Kidney epithelial cell (primary cell): ENCODE data around the gene CD1E. TPM values are rescaled to one million over a fixed set of nuclear protein-coding genes. Genes with fewer than 3 reads are reported as not detected.

ENCODE experiments used
- DNase-seq: peaks from one replicate; pipeline ENCODE4 v3.0.0-alpha.2; 2010; ENCODE audit warnings: low read depth
- H3K27me3 ChIP-seq: 2 replicates; pipeline ENCODE4 v1.6.0; 2011; ENCODE audit warnings: low read length; ENCODE audit not compliant: control insufficient read depth, insufficient read depth
- H3K36me3 ChIP-seq: 2 replicates; pipeline ENCODE4 v1.5.1; 2011; ENCODE audit warnings: low read length; ENCODE audit not compliant: control insufficient read depth, insufficient read depth
- H3K4me3 ChIP-seq: 2 replicates; pipeline ENCODE4 v1.5.1; 2011; ENCODE audit warnings: low read depth, mild to moderate bottlenecking, control low read depth, low read length
- total RNA-seq: library from RNA; depleted of rRNA; stranded (reverse); fragments of >200 nt; gene quantifications from 2 replicates; pipeline ENCODE4 v1.2.3, GENCODE V29; 2015
- TF ChIP-seq, protein P1 (sequence below): IDR thresholded peaks from 2 replicates; pipeline ENCODE4 v1.5.1; 2011; ENCODE audit warnings: mild to moderate bottlenecking, moderate library complexity, low read length, control low read depth, inconsistent platforms; ENCODE audit not compliant: insufficient read depth, poor library complexity, severe bottlenecking

The CD1E gene
- total RNA-seq, 1 donor from 2014 or later, result not detected

DNA sequence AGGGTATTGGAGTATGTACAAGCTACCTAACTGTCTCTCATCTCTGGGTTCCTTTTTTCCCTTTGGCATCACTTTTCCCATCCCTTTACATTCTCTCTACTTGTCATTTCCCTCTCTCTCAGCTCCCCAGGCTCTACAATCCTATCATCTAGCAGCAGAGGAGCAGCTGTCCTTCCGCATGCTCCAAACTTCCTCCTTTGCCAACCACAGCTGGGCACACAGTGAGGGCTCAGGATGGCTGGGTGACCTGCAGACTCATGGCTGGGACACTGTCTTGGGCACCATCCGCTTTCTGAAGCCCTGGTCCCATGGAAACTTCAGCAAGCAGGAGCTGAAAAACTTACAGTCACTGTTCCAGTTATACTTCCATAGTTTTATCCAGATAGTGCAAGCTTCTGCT, 561 bp downstream of the CD1E start:
- TF ChIP-seq, protein P1, sequence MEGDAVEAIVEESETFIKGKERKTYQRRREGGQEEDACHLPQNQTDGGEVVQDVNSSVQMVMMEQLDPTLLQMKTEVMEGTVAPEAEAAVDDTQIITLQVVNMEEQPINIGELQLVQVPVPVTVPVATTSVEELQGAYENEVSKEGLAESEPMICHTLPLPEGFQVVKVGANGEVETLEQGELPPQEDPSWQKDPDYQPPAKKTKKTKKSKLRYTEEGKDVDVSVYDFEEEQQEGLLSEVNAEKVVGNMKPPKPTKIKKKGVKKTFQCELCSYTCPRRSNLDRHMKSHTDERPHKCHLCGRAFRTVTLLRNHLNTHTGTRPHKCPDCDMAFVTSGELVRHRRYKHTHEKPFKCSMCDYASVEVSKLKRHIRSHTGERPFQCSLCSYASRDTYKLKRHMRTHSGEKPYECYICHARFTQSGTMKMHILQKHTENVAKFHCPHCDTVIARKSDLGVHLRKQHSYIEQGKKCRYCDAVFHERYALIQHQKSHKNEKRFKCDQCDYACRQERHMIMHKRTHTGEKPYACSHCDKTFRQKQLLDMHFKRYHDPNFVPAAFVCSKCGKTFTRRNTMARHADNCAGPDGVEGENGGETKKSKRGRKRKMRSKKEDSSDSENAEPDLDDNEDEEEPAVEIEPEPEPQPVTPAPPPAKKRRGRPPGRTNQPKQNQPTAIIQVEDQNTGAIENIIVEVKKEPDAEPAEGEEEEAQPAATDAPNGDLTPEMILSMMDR, result no peak
- DNase-seq, result no peak
- H3K36me3 ChIP-seq, result no peaks in the 10 kb centered on the region
- H3K27me3 ChIP-seq, result no peaks in the 10 kb centered on the region
- no peak overlapping the region for H3K4me3 ChIP-seq

DNA sequence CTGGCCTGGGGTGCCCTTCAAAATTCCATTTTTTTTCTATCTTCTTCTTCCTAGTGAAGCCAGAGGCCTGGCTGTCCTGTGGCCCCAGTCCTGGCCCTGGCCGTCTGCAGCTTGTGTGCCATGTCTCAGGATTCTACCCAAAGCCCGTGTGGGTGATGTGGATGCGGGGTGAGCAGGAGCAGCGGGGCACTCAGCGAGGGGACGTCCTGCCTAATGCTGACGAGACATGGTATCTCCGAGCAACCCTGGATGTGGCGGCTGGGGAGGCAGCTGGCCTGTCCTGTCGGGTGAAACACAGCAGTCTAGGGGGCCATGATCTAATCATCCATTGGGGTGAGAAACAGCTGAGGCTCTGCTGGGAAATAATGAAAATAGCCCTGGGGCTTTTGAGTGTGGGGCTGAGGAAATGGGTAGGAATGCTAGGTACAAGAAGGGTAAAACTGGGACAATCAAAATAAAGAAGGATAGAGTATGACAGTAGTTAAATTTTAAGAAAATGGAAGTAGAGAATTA, 2.1 kb downstream of the CD1E start:
- Histone ChIP-seq H3K27me3 (no peaks in the 10 kb centered on the region), H3K36me3 (no peaks in the 10 kb centered on the region), H3K4me3 (no peak overlapping the region)
- DNase-seq, result no peak
- TF ChIP-seq, protein P1, result no peak

DNA sequence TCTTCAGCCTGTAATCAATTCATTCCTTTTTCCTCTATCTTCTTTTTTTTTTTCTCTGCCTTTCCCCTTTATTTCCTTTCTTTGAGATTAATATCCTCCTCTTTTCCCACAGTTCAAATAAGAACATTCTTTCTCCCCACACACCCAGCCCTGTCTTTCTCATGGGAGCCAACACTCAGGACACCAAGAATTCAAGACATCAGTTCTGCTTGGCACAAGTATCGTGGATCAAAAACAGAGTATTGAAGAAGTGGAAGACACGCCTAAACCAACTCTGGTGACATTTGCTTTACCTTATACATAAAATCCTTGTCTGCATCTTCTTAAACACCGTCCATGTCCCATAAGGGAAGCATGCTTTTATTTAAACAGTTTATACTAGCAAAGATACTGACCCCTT, 2.9 kb downstream of the CD1E start:
- TF ChIP-seq, protein P1, result no peak
- Histone ChIP-seq H3K4me3 (no peak overlapping the region), H3K36me3 (no peaks in the 10 kb centered on the region), H3K27me3 (no peaks in the 10 kb centered on the region)
- DNase-seq, result no peak

DNA sequence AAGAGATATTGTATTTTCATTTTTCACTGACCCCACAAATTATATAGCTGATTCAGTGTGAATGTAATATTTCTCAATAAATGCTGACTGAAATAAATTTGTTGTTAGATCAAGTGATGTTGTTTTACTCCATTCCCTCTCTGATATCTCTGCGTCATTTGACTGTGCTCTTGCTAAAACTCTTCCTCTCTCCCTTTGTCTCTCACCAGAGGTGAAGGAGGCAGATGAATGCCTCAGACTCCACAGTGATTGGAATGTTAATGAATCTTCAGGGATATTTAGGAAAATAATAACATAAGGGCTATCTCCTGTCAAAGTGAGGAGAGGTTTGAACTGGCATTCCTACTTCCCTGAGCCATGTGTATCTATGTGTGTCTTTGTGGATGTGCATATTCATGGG, 3.7 kb downstream of the CD1E start:
- H3K27me3 ChIP-seq, result no peaks in the 10 kb centered on the region
- no peak for DNase-seq
- H3K4me3 ChIP-seq, result no peak overlapping the region
- H3K36me3 ChIP-seq, result no peaks in the 10 kb centered on the region
- TF ChIP-seq, protein P1, result no peak

DNA sequence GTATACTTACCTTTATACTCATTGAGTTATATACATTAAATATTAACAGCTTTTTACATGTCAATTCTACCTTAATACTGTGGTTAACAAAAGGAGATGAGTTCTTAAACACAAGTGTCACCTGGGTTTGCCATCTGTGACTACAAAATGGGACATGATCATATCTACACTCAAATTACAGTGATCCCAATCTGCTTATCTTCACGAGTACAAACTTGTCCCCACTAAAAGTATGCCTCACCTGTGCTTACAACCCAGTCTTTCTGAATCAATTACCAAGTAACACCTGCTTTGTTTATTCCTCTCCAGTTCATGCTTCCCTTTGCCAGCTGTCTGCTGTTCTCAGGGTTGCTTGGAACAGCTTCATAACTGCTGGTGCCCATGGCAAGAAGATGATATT, 8.8 kb downstream of the CD1E start:
- no peaks in the 10 kb centered on the region for H3K27me3 ChIP-seq
- no peaks in the 10 kb centered on the region for H3K36me3 ChIP-seq

DNA sequence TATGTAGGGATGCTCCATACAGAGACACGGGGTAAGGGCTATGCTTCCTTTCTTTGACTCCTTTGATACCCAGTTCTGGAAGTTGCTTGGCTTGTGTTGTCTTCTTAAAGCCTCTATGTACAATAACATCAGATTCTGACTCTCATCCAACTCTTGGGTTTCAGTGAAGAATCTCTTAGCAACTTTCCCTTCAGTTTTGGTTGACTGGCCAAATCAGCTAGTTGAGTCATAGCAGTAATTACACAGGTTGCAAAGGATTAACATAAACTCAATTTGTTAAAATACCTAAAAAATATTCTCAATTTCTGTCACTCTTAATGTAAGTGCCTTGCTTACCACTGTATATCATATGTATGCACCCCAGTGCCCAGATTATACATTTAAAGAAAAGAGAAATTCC, 9.2 kb downstream of the CD1E start:
- Histone ChIP-seq H3K36me3 (no peaks in the 10 kb centered on the region), H3K27me3 (no peaks in the 10 kb centered on the region), H3K4me3 (no peak overlapping the region)
- TF ChIP-seq, protein P1, result no peak
- no peak for DNase-seq

More for the DNA sequence above, 8.8 kb downstream of the CD1E start:
- no peak for DNase-seq
- TF ChIP-seq, protein P1, result no peak
- H3K4me3 ChIP-seq, result no peak overlapping the region
